Sigmoid colon (tissue), 7 donors: ENCODE results near the gene KRT73. TPM values are rescaled to one million over a fixed set of nuclear protein-coding genes. Genes with fewer than 3 reads are reported as not detected.

ENCODE experiments used
- DNase-seq: peaks from one replicate; pipeline ENCODE4 v3.0.0-alpha.2; 2019
- H3K27ac ChIP-seq, 4 donors: fragments of 200-600 bp; sonication (generic); one replicate each; pipeline ENCODE4 v1.5.1; 2016 to 2019; ENCODE audit warnings: mild to moderate bottlenecking in 1 of 4
- H3K27me3 ChIP-seq, 3 donors: fragments of 200-600 bp; sonication (generic); one replicate each; pipeline ENCODE4 v1.5.1; 2019; ENCODE audit warnings: mild to moderate bottlenecking in 1 of 3
- H3K36me3 ChIP-seq, 4 donors: fragments of 200-600 bp; sonication (generic); one replicate each; pipeline ENCODE4 v1.5.1; 2016 to 2019
- H3K4me1 ChIP-seq, 4 donors: fragments of 200-600 bp; sonication (generic); one replicate each; pipeline ENCODE4 v1.5.1; 2017 to 2019
- H3K4me3 ChIP-seq, 4 donors: fragments of 200-600 bp; sonication (generic); one replicate each; pipeline ENCODE4 v1.5.1; 2017 to 2019; ENCODE audit warnings: mild to moderate bottlenecking in 2 of 4, moderate library complexity in 1 of 4
- H3K9me3 ChIP-seq, 4 donors: fragments of 200-600 bp in 3 of 4; sonication (generic) in 3 of 4; one replicate each; pipeline versions ENCODE4 v1.5.1 to v1.6.1; 2013 to 2019
- CTCF ChIP-seq, 4 experiments: fragments of 450-650 bp in 3 of 4; fragments of 200-600 bp in 1 of 4; IDR thresholded peaks; one replicate each; pipeline ENCODE4 v1.5.1; 2016 to 2019; ENCODE audit warnings: antibody characterized with exemption in 4 of 4, mild to moderate bottlenecking in 3 of 4, moderate library complexity in 2 of 4
- EP300 ChIP-seq, 4 donors: sonication (generic); formaldehyde crosslinking; IDR thresholded peaks; one replicate each; pipeline ENCODE4 v1.6.1; 2017; ENCODE audit warnings: antibody characterized with exemption in 4 of 4
- POLR2A ChIP-seq, 2 donors: fragments of 450-650 bp; IDR thresholded peaks; one replicate each; pipeline ENCODE4 v1.6.1; 2016; ENCODE audit warnings: antibody characterized with exemption in 2 of 2, mild to moderate bottlenecking in 2 of 2, moderate library complexity in 2 of 2
- POLR2AphosphoS5 ChIP-seq, 4 donors: sonication (generic); formaldehyde crosslinking; IDR thresholded peaks; one replicate each; pipeline ENCODE4 v1.6.1; 2017; ENCODE audit warnings: antibody characterized with exemption in 4 of 4
- WGBS, 2 donors: extraction: QIAGEN DNeasy Blood & Tissue Kit; methylation state at CpG; one replicate each; pipeline ENCODE4 v1.1.7; 2013; 5-methylcytosine and 5-hydroxymethylcytosine counted together
- intact Hi-C: fragments of 100-400 bp; cut with DNase I; formaldehyde crosslinking; loops from one replicate; pipeline ENCODE4 v1.15.1; 2023
- polyA plus RNA-seq, 3 donors: library from polyadenylated mRNA; stranded (reverse); fragments of 200-250 nt; gene quantifications; one replicate each; pipeline ENCODE4 v1.2.3, GENCODE V29; 2013
- total RNA-seq, 4 donors: library from RNA; depleted of rRNA; stranded (reverse); fragments of >200 nt; gene quantifications; one replicate each; pipeline ENCODE4 v1.1.0, GENCODE V29; 2016
- donor health status: healthy with polysubstance abuse.
- donor health status: Bipolar disorder and iron deficiency.
- donor health status: healthy.

KRT73 gene
- total and polyA plus RNA-seq, 7 donors: 0.73 TPM; not detected in 6

GRCh38 chr12:52655720-52656124 is 37.4 kb upstream of the KRT73 start:
- peaks cover 0 to 7% (median 6%) of the 10 kb centered on the region in 4 donors for H3K4me1 ChIP-seq
- DNase-seq: no peak
- no peaks in the 10 kb centered on the region for H3K9me3 ChIP-seq
- no peak overlapping the region for H3K4me3 ChIP-seq
- no peak for TF ChIP-seq POLR2AphosphoS5 (IDR thresholded peaks at IDR 0.05)
- TF ChIP-seq EP300 (IDR thresholded peaks at IDR 0.05): no peak
- TF ChIP-seq POLR2A (IDR thresholded peaks at IDR 0.05): no peak
- no peak for TF ChIP-seq CTCF (IDR thresholded peaks at IDR 0.05)
- WGBS, 2 donors: 43 to 71% methylated on average over 8 of the region's 8 CpGs
- H3K27ac ChIP-seq: no peak overlapping the region
- no peaks in the 10 kb centered on the region for H3K36me3 ChIP-seq
- intact Hi-C loops: no loop called here
- H3K27me3 ChIP-seq: no peaks in the 10 kb centered on the region

- Histone ChIP-seq H3K36me3 (no peaks in the 10 kb centered on the region), H3K4me1 (peaks cover 0 to 12% (median 10%) of the 10 kb centered on the region in 4 donors), H3K9me3 (no peaks in the 10 kb centered on the region), H3K27ac (no peak overlapping the region), H3K4me3 (no peak overlapping the region), H3K27me3 (no peaks in the 10 kb centered on the region)
- WGBS, 2 donors: 50 to 77% methylated on average over 6 of the region's 6 CpGs
- intact Hi-C loops: no loop called here
- no peak for DNase-seq
- TF ChIP-seq POLR2AphosphoS5 (IDR thresholded peaks at IDR 0.05) (no peak), CTCF (IDR thresholded peaks at IDR 0.05) (no peak), POLR2A (IDR thresholded peaks at IDR 0.05) (no peak), EP300 (IDR thresholded peaks at IDR 0.05) (no peak)
Observed at GRCh38 chr12:52655251-52655650, 36.9 kb upstream of the KRT73 start.

- Histone ChIP-seq H3K27me3 (no peaks in the 10 kb centered on the region), H3K4me1 (peaks cover 0 to 14% (median 12%) of the 10 kb centered on the region in 4 donors), H3K27ac (peak within 1 kb of the TSS in 2 of 4 donors; percentile 41 to 48), H3K4me3 (peak within 1 kb of the TSS in 1 of 4 donors; percentile 25), H3K36me3 (no peaks in the 10 kb centered on the region), H3K9me3 (no peaks in the 10 kb centered on the region)
- no peak for DNase-seq
- TF ChIP-seq POLR2A (IDR thresholded peaks at IDR 0.05) (no peak), EP300 (IDR thresholded peaks at IDR 0.05) (no peak), POLR2AphosphoS5 (IDR thresholded peaks at IDR 0.05) (no peak), CTCF (IDR thresholded peaks at IDR 0.05) (no peak)
- WGBS, 2 donors: 97% methylated on average over 16 of the region's 16 CpGs
- intact Hi-C loops: no loop called here
Observed at GRCh38 chr12:52651726-52652261, 33.4 kb upstream of the KRT73 start, which contains the start of gene KRT2. Gene KRT2 (minus strand): TSS chr12:52652211. CDS start chr12:52652142, 69 bp downstream.

- intact Hi-C loops: no loop called here
- no peaks in the 10 kb centered on the region for H3K27me3 ChIP-seq
- H3K4me1 ChIP-seq: peaks cover 0 to 14% (median 12%) of the 10 kb centered on the region in 4 donors
- H3K36me3 ChIP-seq: no peaks in the 10 kb centered on the region
- no peaks in the 10 kb centered on the region for H3K9me3 ChIP-seq
- WGBS, 2 donors: 20 to 59% methylated on average over 12 of the region's 12 CpGs
- H3K27ac ChIP-seq: peak overlapping the region in 3 of 4 donors; percentile 16 to 48 (median 41)
- no peak for TF ChIP-seq POLR2AphosphoS5 (IDR thresholded peaks at IDR 0.05)
- no peak for TF ChIP-seq POLR2A (IDR thresholded peaks at IDR 0.05)
- no peak for TF ChIP-seq CTCF (IDR thresholded peaks at IDR 0.05)
- no peak for TF ChIP-seq EP300 (IDR thresholded peaks at IDR 0.05)
- no peak for DNase-seq
- H3K4me3 ChIP-seq: peak overlapping the region in 3 of 4 donors; percentile 13 to 31 (median 25)
Observed at GRCh38 chr12:52650520-52651081, 32.2 kb upstream of the KRT73 start.
